ENCODE measurements around the gene FHIT.

The FHIT gene

GRCh38 chr3:60630953-60631352 is 620.3 kb downstream of the FHIT start:
- DNase-seq (ENCODE audit: low read depth, low spot score) = no peak

DNA sequence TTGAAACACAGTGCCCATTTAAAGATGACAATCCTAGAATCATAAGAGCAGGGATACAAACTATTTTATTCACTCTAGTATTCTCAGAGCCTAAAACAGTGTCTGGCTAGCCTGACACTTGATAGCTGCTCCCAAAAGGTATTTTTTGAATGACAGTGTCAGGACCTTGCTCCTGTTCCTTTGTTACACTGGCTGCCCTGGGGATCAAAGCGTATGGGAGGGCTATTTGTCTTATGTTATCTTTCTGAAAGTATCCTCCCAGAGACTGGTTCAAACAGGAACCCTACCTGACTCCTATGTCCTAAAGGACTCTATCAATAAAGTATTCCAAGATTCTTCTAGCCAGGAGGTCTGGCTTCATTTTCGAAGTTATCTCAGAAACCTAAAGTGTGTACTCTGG is 621.4 kb downstream of the FHIT start:
- DNase-seq (ENCODE audit: low read depth, low spot score) = no peak

DNA sequence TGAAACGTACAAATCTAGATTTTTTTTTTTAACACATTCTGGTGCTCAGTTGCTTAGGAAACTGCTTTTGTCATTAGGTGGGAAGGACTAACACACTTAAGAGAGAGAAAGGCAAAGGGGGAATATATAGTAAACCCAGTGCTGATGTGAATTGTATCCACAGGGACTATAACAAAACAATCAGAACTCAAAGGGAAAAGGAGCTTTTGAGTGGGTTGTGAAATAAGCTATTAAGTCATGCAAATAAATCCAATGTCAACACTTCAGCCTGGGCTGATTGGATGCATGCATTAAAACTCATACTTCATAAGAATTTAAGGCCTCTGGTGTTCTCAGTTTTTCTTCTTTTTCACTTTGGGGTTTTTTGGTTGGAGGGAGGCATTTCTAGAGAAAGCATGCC is 628.9 kb downstream of the FHIT start:
- no peak for DNase-seq (ENCODE audit: low read depth, low spot score)

GRCh38 chr3:60617188-60617587 is 634.1 kb downstream of the FHIT start:
- DNase-seq (ENCODE audit: low read depth, low spot score) = no peak

DNA sequence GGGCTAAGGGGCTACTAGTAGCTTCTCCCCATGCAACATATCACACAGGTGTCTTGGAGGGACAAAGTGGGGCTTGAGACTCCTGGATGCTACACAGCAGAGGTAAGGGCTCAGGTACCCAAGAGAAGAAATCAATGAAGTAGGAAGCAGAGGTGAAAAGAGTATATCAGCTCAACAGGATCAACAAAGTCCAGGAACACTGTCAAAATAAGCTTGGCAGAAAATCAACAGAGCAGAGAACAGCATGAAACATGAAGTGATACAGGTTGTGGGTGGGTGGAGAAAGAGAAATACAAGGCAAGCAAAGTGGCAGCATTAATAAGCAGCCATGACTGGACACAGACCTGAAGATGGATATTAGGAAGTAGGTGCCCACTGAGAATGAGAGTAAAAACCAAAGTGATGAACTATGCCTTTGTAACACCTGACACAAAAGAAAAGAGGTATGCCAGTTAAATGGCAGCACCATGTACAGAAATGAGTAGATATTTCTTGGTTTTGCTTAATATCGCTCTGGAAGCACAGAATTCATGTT is 637.4 kb downstream of the FHIT start:
- no peak for DNase-seq (ENCODE audit: low read depth, low spot score)

DNA sequence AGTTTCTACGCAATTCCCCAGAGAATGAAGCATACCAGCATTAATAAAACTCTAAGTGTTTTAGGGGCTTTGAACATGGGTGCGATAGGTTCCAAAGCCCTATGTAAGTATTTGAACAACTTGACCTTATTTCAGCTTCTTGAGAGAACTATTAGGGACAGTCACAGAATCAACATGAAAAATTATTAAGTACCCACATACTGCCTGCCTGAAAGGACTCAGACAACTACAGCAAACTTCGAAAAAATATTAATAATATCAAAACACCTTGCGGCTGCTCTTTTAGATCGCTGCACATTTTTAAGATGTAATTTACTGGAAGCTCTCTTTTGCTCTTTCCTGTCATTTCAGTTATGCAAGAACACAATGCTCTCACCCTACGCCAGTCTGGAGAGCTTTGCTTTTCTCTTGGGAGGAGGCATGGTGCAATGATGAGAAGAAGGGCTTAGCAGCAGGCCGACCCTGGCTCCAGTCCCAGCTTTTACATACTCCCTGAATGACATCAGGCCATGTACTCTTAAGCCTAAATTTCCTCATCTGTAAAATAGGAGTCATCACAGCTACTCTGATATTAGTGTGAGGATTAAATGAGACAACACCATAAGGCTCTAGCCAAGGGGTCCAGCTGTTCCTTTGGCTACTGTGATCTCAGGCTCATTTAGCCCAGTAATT is 640.7 kb downstream of the FHIT start:
- DNase-seq (ENCODE audit: low read depth, low spot score) = peak; percentile 12

DNA sequence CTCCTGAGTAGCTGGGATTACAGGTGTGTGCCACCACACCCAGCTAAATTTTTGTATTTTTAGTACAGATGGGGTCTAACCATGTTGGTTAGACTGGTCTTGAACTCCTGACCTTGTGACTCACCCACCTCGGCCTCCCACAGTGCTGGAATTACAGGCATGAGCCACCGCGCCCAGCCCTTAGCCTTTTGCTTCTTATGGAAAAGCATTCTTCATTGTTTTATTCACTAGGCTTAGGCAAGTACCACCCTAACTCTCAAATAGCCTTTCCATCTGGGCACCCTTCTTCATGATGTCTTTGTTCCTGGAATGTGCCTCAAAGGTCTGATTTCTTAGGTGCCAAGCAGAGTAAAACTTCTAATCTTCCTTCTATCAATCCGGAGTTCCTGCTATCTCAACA is 641.8 kb downstream of the FHIT start:
- no peak for DNase-seq (ENCODE audit: low read depth, low spot score)

GRCh38 chr3:60603860-60604259 is 647.4 kb downstream of the FHIT start:
- no peak for DNase-seq (ENCODE audit: low read depth, low spot score)

DNA sequence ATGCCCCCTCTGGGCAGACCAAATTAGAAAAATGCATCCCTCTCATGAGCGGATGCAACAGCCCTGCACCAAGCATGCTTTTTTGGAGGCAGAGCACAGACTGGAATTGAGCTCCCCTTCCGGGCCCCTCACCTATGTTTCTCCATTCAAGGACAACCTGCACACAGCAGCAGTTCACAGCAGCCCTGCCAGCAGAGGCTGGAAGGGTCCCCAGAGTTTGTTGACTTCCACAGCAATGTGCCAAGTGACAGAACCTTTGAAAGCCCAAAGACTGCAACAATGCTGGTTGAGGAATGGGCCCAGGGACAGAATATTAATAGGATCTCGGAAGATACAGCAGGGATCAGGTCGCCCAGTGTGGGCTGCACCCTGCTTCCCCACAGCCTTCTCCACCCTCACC is 650.4 kb downstream of the FHIT start:
- DNase-seq (ENCODE audit: low read depth, low spot score) = no peak

GRCh38 chr3:60599586-60599985 is 651.7 kb downstream of the FHIT start:
- no peak for DNase-seq (ENCODE audit: low read depth, low spot score)

GRCh38 chr3:60598671-60599070 is 652.6 kb downstream of the FHIT start:
- no peak for DNase-seq (ENCODE audit: low read depth, low spot score)

- DNase-seq (ENCODE audit: low read depth, low spot score) = peak; percentile 31
Measured at GRCh38 chr3:60594025-60594424, 657.2 kb downstream of the FHIT start.

DNA sequence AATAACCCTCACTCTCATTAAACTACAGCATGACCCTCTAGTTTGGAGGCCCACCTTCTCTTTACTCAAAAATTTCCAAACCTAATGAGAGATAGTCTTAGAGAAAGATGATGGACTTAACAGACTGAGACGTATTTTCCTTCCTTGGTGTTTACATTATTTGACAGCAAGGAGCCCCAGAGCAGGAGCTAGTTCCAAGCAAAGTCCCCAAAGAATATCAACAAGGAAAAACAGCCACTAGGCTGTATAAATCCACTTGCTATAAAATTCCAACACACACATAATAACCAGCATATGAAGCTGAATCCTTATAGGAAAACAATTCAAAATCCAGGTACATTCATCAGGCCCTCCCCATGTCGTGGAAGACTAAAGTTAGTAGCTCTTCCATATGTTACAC is 660.0 kb downstream of the FHIT start:
- no peak for DNase-seq (ENCODE audit: low read depth, low spot score)

DNA sequence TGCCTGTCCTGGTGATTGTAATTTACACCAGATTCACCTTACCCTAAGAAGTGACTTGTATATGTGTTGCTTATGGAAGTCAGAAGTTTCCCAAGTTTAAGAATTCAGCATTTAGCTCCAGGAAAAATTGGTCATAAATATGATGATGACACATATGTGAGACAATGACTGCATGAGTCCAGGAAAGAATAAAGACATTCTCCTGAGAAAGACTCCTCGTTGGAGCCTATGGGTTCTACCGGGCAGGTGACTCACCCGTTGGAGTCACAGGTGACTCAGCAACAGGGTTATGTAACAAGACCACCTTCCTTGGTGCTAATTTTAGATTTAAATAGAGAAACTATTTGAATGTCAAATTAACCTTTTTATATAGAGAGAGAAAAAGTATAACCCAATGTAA is 662.4 kb downstream of the FHIT start:
- no peak for DNase-seq (ENCODE audit: low read depth, low spot score)

GRCh38 chr3:60585918-60586317 is 665.3 kb downstream of the FHIT start:
- no peak for DNase-seq (ENCODE audit: low read depth, low spot score)

- no peak for DNase-seq (ENCODE audit: low read depth, low spot score)
Measured at GRCh38 chr3:60584250-60584649, 667.0 kb downstream of the FHIT start.

- no peak for DNase-seq (ENCODE audit: low read depth, low spot score)
Measured at GRCh38 chr3:60582288-60582687, 669.0 kb downstream of the FHIT start.

GRCh38 chr3:60580809-60581208 is 670.4 kb downstream of the FHIT start:
- DNase-seq (ENCODE audit: low read depth, low spot score) = no peak

GRCh38 chr3:60579734-60580133 is 671.5 kb downstream of the FHIT start:
- DNase-seq (ENCODE audit: low read depth, low spot score) = peak; percentile 32

DNA sequence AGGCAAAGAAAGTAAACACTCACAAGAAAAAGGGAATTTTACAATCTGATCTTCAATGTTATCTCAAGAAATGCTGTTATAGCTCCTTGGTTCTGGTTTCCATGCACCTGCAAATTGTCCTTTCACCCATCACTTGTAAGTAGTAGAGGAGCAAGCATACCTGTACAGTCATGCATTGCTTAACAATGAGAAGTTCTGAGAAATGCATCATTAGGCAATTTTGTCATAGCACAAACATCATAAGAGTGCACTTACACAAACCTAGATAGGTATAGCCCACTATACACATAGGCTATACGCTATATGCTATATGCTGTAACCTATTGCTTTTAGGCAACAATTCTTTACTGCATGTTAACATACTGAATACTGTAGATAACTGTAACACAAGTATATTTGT is 672.3 kb downstream of the FHIT start:
- DNase-seq (ENCODE audit: low read depth, low spot score) = no peak

- no peak for DNase-seq (ENCODE audit: low read depth, low spot score)
Measured at GRCh38 chr3:60577601-60578000, 673.7 kb downstream of the FHIT start.

DNA sequence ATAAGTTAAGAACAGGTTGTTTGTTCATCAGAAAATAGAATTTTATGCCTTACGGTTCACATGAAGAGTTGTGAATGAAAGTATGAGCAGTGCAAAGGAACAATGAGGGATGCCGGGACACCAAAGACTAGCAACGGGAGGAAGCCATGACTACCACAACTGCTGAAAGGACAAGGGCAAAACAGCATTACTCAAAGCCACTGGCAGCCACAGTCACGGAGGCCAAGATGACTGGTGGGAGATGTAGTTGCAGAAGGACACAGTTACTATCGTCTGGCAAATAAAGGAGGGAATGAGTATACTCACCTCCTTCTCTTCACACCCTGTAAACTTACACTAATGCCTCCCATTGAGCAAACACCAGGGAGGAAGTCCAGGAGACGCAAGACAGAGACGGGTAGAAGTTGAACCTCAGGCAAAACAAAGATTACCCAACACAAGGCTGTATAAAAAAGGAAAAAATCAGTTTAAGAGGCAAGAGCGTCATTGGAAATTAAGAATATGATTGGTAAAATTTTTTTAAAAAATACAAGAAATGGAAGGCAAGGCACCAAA is 675.5 kb downstream of the FHIT start:
- no peak for DNase-seq (ENCODE audit: low read depth, low spot score)

- no peak for DNase-seq (ENCODE audit: low read depth, low spot score)
Measured at GRCh38 chr3:60574046-60574769, 677.0 kb downstream of the FHIT start.
